ENCODE results near the gene G3BP2. TPM values are rescaled to one million over a fixed set of nuclear protein-coding genes. Genes with fewer than 3 reads are reported as not detected.

G3BP2 gene
- total RNA-seq (2022), result 187 TPM in 2 replicates
- percentile 95 among the genes with signal in this experiment for Bru-seq, nascent RNA
- percentile 97 among the genes with signal in this experiment for BruChase-seq, experiment 1, labeled RNA remaining after a 2-hour chase
- BruChase-seq, experiment 2, labeled RNA remaining after a 6-hour chase, result percentile 99 among the genes with signal in this experiment
- long read RNA-seq, full-length matches to known transcripts, result 155 of 233 reads
- long read RNA-seq, partial matches to known transcripts, result 28 of 233 reads
- long read RNA-seq, other reads (novel, unspliced or antisense), result 50 of 233 reads

DNA sequence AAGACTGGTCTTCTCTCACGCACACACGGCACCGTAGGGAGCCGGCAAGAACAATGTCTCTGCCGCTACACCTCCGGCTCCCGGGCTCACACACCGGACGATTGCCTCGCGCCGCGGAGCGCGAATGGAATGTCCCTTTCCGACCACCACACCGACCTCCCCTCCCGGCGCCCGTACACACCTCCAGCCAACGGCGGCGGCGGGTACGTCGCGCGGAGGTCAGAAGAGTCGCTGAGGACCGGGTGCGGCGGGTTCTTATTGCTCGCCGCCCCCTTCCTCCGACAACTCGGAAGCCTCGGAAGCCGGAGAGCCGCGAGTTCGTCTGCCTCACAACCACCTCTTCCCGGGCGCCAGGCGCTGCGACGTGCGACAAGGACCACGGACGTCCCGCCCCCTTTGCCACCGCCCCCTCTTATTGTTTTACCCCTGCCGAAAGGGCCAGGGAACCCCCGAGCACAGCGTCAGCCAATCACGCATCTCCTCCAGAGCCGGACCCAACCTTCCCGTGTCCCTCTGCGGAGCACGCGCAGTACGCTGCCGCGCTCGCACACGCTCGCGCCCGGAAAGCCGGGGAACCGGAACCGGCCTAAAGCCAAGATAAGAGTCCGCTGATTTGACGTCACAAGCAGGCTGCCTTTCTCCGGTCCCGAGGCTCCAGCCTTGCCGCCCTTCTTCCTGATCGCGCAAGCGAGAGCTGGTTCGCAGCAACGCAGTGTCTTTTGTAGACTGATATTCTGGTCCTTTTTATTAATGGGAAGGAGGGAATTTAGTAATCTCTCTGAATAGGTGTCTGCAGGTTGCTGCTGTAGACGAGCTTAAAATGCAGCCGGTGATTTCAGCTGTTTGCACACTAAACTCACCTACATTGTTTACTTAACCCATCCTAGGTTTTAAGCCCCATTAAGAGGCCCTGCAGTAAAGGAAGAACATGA lies at the start of gene G3BP2:
G3BP2 (minus strand) TSS at position 385 of the 932 bp plus-strand sequence. CDS start 11,386 bp downstream, outside the sequence.
- BruUV-seq (replicated peaks), result no TSS peak
- Mint-ChIP-seq H3K36me3 (ENCODE audit: insufficient read depth, unreplicated experiment) (peaks cover 18% of the 10 kb centered on the region), H3K27ac (ENCODE audit: unreplicated experiment) (peak within 1 kb of the TSS; percentile 99), H3K4me3 (ENCODE audit: unreplicated experiment) (peak within 1 kb of the TSS; percentile 96), H3K27me3 (ENCODE audit: insufficient read depth, unreplicated experiment) (no peaks in the 10 kb centered on the region), H3K4me1 (ENCODE audit: low read depth, unreplicated experiment) (peaks cover 20% of the 10 kb centered on the region), H3K9me3 (ENCODE audit: unreplicated experiment) (no peaks in the 10 kb centered on the region)
- Histone ChIP-seq H3K4me1 (peaks cover 24% of the 10 kb centered on the region), H3K9me3 (no peaks in the 10 kb centered on the region), H3K36me3 (ENCODE audit: control insufficient read depth, insufficient read depth, low read length) (no peaks in the 10 kb centered on the region), H3K4me3 (ENCODE audit: low read depth, low read length) (peak within 1 kb of the TSS; percentile 76), H3K27me3 (replicated peaks; ENCODE audit: control insufficient read depth, insufficient read depth, low read length) (no peaks in the 10 kb centered on the region)
- peak; percentile 97 to 98 for DNase-seq
- ChIA-PET POLR2A (interaction anchor here (0.5 to 1.5 kb wide), 5 partner anchors 23 to 159 kb away, joined by 3 to 28 read pairs (median 6); partner anchors contain the start of genes CDKL2, RCHY1, THAP6 and USO1), CTCF (interaction anchor here (0.6 to 1.1 kb wide), 2 partner anchors 51 to 96 kb away, joined by 3 to 5 read pairs; partner anchors contain the start of gene USO1)
- TF ChIP-seq, protein P1, sequence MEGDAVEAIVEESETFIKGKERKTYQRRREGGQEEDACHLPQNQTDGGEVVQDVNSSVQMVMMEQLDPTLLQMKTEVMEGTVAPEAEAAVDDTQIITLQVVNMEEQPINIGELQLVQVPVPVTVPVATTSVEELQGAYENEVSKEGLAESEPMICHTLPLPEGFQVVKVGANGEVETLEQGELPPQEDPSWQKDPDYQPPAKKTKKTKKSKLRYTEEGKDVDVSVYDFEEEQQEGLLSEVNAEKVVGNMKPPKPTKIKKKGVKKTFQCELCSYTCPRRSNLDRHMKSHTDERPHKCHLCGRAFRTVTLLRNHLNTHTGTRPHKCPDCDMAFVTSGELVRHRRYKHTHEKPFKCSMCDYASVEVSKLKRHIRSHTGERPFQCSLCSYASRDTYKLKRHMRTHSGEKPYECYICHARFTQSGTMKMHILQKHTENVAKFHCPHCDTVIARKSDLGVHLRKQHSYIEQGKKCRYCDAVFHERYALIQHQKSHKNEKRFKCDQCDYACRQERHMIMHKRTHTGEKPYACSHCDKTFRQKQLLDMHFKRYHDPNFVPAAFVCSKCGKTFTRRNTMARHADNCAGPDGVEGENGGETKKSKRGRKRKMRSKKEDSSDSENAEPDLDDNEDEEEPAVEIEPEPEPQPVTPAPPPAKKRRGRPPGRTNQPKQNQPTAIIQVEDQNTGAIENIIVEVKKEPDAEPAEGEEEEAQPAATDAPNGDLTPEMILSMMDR (IDR thresholded peaks at IDR 0.05; ENCODE audit: insufficient read depth in 1 of 2, low read depth in 1 of 2, low read length in 1 of 2, severe bottlenecking in 1 of 2, unreplicated experiment in 1 of 2), result no peak
- intact Hi-C loops (cut with micrococcal nuclease; ENCODE audit: unreplicated experiment), result loop anchor here (1.0 to 5.0 kb wide), 2 partner anchors 34 to 51 kb away; partner anchors contain the start of gene USO1

DNA sequence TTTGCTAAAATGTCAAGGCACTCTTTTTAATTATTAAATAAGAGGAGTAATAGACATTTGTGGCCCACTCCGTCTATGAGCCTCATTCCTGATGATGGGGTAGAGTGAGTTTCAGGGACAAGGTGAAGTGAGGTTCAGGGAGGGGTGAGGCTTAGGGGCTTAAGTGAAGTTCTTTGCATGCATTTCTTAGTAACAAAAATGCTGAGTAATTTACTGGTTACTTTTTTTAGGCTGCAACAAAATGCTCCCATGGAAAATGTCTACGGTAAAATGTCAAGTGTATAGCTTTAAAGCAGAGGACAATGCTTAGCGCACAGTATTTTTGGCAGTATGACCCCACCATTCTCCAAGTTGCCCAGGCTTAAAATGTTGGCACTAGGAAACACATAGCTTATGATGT lies 49.2 kb upstream of the G3BP2 start:
- intact Hi-C loops (cut with micrococcal nuclease; ENCODE audit: unreplicated experiment), result no loop called here
- ChIA-PET CTCF (interaction anchor here (0.9 to 1.3 kb wide), 2 partner anchors 15 to 128 kb away, joined by 3 read pairs; no protein-coding TSS in a partner anchor), POLR2A (no interaction called here)
- BruUV-seq (replicated peaks), result no TSS peak
- TF ChIP-seq, protein P1 (IDR thresholded peaks at IDR 0.05; ENCODE audit: insufficient read depth in 1 of 2, low read depth in 1 of 2, low read length in 1 of 2, severe bottlenecking in 1 of 2, unreplicated experiment in 1 of 2), result no peak
- no peaks in the 10 kb centered on the region for H3K9me3 ChIP-seq
- DNase-seq, result no peak
- H3K4me3 ChIP-seq (ENCODE audit: low read depth, low read length), result no peak overlapping the region
- peaks cover 18% of the 10 kb centered on the region; the same call in 1 of the 2 replicates for H3K4me1 ChIP-seq
- H3K9me3 Mint-ChIP-seq (ENCODE audit: unreplicated experiment), result no peaks in the 10 kb centered on the region
- no peaks in the 10 kb centered on the region for H3K27me3 ChIP-seq (replicated peaks; ENCODE audit: control insufficient read depth, insufficient read depth, low read length)
- H3K36me3 Mint-ChIP-seq (ENCODE audit: insufficient read depth, unreplicated experiment), result peaks cover 27% of the 10 kb centered on the region
- peaks cover 15% of the 10 kb centered on the region for H3K4me1 Mint-ChIP-seq (ENCODE audit: low read depth, unreplicated experiment)
- H3K36me3 ChIP-seq (ENCODE audit: control insufficient read depth, insufficient read depth, low read length), result no peaks in the 10 kb centered on the region
- H3K27me3 Mint-ChIP-seq (ENCODE audit: insufficient read depth, unreplicated experiment), result no peaks in the 10 kb centered on the region
- H3K27ac Mint-ChIP-seq (ENCODE audit: unreplicated experiment), result no peak overlapping the region
- H3K4me3 Mint-ChIP-seq (ENCODE audit: unreplicated experiment), result no peak overlapping the region

DNA sequence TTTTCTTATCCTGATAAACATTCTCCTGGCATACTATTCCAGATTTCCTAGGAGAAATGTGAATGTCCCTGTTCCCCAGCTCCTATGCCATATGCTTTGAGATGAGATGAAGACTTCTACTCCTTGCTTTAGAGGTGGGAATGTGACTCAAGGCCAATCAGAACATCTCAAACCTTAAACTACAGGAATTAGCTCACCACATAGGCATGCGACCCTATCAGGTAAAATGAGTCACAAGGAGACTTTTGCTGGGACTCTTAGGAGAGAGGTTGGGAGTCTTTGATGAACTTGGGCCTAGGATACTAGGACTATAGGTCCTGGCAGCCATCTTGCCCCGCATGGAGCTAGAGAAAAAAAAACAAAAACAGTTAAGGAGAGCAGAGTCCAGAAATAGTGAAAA lies 45.3 kb upstream of the G3BP2 start:
- Histone ChIP-seq H3K4me3 (ENCODE audit: low read depth, low read length) (no peak overlapping the region), H3K4me1 (peaks cover 9% of the 10 kb centered on the region; the same call in 1 of the 2 replicates), H3K27me3 (replicated peaks; ENCODE audit: control insufficient read depth, insufficient read depth, low read length) (no peaks in the 10 kb centered on the region), H3K9me3 (no peaks in the 10 kb centered on the region), H3K36me3 (ENCODE audit: control insufficient read depth, insufficient read depth, low read length) (no peaks in the 10 kb centered on the region)
- Mint-ChIP-seq H3K4me3 (ENCODE audit: unreplicated experiment) (no peak overlapping the region), H3K4me1 (ENCODE audit: low read depth, unreplicated experiment) (peaks cover 7% of the 10 kb centered on the region), H3K27ac (ENCODE audit: unreplicated experiment) (peak overlapping the region; percentile 44), H3K36me3 (ENCODE audit: insufficient read depth, unreplicated experiment) (peaks cover 10% of the 10 kb centered on the region), H3K27me3 (ENCODE audit: insufficient read depth, unreplicated experiment) (no peaks in the 10 kb centered on the region), H3K9me3 (ENCODE audit: unreplicated experiment) (no peaks in the 10 kb centered on the region)
- intact Hi-C loops (cut with micrococcal nuclease; ENCODE audit: unreplicated experiment), result no loop called here
- no peak for DNase-seq
- BruUV-seq (replicated peaks), result no TSS peak
- POLR2A ChIA-PET, result no interaction called here
- CTCF ChIA-PET, result no interaction called here
- TF ChIP-seq, protein P1 (IDR thresholded peaks at IDR 0.05; ENCODE audit: insufficient read depth in 1 of 2, low read depth in 1 of 2, low read length in 1 of 2, severe bottlenecking in 1 of 2, unreplicated experiment in 1 of 2), result no peak

All from Caco-2 (cell line).